CD4-positive, alpha-beta T cell (primary cell): Measurements from ENCODE around the gene SIDT1. TPM values are rescaled to one million over a fixed set of nuclear protein-coding genes. Genes with fewer than 3 reads are reported as not detected.

Source experiments
- ATAC-seq: fragments of 200-7000 bp; cut with Tn5 transposase; one replicate; pipeline ENCODE4 v1.10.0; 2022; ENCODE audit warnings: mild to moderate bottlenecking; ENCODE audit not compliant: poor library complexity
- CTCF ChIA-PET: fragments of 350-600 bp; sonication (Branson Sonifier 250); formaldehyde crosslinking; loops from one replicate; lab custom pipeline; 2021; ENCODE audit warnings: antibody characterized with exemption, inconsistent platforms; lab: Charles Lee
- POLR2A ChIA-PET: fragments of 350-600 bp; sonication (Branson Sonifier 250); formaldehyde crosslinking; loops from one replicate; lab custom pipeline; 2021; ENCODE audit warnings: antibody characterized with exemption, inconsistent platforms; lab: Charles Lee
- DNase-seq, 14 experiments: peaks; one replicate each; pipeline ENCODE4 v3.0.0-alpha.2; 2013 to 2020; ENCODE audit warnings: mixed read lengths in 2 of 14
- H3K27ac ChIP-seq, 2 donors: one replicate each; pipeline versions ENCODE4 v1.5.1 to v1.7.0; 2013; ENCODE audit warnings: low read length in 2 of 2, low read depth in 1 of 2, mild to moderate bottlenecking in 1 of 2
- H3K27me3 ChIP-seq, 2 experiments: 1 replicate in 1 of 2; 2 replicates in 1 of 2; pipeline versions ENCODE4 v1.6.1 to v1.7.0; 2013; ENCODE audit warnings: low read length in 2 of 2, control low read depth in 1 of 2, mild to moderate bottlenecking in 1 of 2, moderate library complexity in 1 of 2; ENCODE audit not compliant: insufficient read depth in 2 of 2, control insufficient read depth in 1 of 2
- H3K36me3 ChIP-seq: one replicate; pipeline ENCODE4 v1.6.1; 2013; ENCODE audit warnings: low read length, control low read depth; ENCODE audit not compliant: insufficient read depth
- H3K4me1 ChIP-seq: one replicate; pipeline ENCODE4 v1.6.1; 2013; ENCODE audit warnings: low read length, control low read depth; ENCODE audit not compliant: insufficient read depth
- H3K4me3 ChIP-seq: one replicate; pipeline ENCODE4 v1.5.1; 2013; ENCODE audit warnings: mild to moderate bottlenecking, low read length, moderate library complexity
- H3K9me3 ChIP-seq, 2 experiments: 1 replicate in 1 of 2; 2 replicates in 1 of 2; pipeline versions ENCODE4 v1.6.1 to v1.7.0; 2013; ENCODE audit warnings: low read length in 2 of 2, mild to moderate bottlenecking in 2 of 2, control low read depth in 1 of 2, moderate library complexity in 1 of 2; ENCODE audit not compliant: control insufficient read depth in 1 of 2, insufficient read depth in 1 of 2
- H3K27ac Mint-ChIP-seq: one replicate; pipeline ENCODE4 v1.8.0; 2020; ENCODE audit warnings: mixed read lengths
- H3K27me3 Mint-ChIP-seq: one replicate; pipeline ENCODE4 v1.8.0; 2021; ENCODE audit warnings: mixed read lengths
- H3K36me3 Mint-ChIP-seq: one replicate; pipeline ENCODE4 v1.8.0; 2021; ENCODE audit warnings: low read depth, mixed read lengths
- H3K4me1 Mint-ChIP-seq: one replicate; pipeline ENCODE4 v1.8.0; 2021; ENCODE audit warnings: low read depth, mixed read lengths
- H3K4me3 Mint-ChIP-seq: one replicate; pipeline ENCODE4 v1.8.0; 2020; ENCODE audit warnings: mild to moderate bottlenecking, mixed read lengths
- H3K9me3 Mint-ChIP-seq: one replicate; pipeline ENCODE4 v1.8.0; 2020; ENCODE audit warnings: mixed read lengths
- intact Hi-C, 2 experiments: fragments of 100-400 bp; cut with DNase I in 1 of 2; cut with micrococcal nuclease in 1 of 2; formaldehyde crosslinking; loops; one replicate each; pipeline versions ENCODE4 v1.15.1 to v1.9.0; 2023 to 2025; cut with DNase I, micrococcal nuclease
- total RNA-seq, 174 experiments: library from RNA in 2 of 174; stranded (reverse) in 2 of 174; gene quantifications; one replicate each; pipeline ENCODE4 v1.2.3 and lab custom pipeline; 2021 to 2026
- TF ChIP-seq, protein P1 (sequence below): fragments of 200-600 bp; IDR thresholded peaks from one replicate; pipeline ENCODE4 v1.8.0; 2022; ENCODE audit warnings: antibody characterized with exemption, mild to moderate bottlenecking

The SIDT1 gene
- total RNA-seq, 2 experiments from 2014 or later: 28.8 to 37.3 TPM

DNA sequence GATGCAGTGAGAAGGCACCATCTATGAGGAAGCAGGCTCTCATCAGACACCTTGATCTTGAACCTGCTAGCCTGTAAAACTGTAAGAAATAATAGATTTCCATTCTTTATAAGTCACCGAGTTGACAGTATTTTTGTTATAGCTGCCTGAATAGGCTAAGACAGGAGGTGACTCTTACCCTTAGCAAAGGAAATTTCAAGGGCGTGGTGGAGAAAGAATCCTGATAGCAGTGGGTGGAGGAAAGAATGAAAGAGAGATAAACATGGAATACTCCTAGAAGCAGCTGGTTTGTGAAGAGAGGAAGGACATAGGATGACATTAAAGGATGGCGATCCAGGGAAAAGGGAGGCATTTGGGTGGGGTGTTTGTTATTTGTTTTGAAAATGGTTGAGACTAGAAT lies 41.4 kb downstream of the SIDT1 start:
- Mint-ChIP-seq H3K27ac (peak overlapping the region; percentile 27), H3K9me3 (no peaks in the 10 kb centered on the region), H3K36me3 (peaks cover 64% of the 10 kb centered on the region), H3K4me3 (no peak overlapping the region), H3K27me3 (no peaks in the 10 kb centered on the region), H3K4me1 (peaks cover 5% of the 10 kb centered on the region)
- H3K4me1 ChIP-seq: no peaks in the 10 kb centered on the region
- H3K36me3 ChIP-seq: peaks cover 57% of the 10 kb centered on the region
- intact Hi-C loops: no loop called here
- no peak for ATAC-seq
- no peaks in the 10 kb centered on the region for H3K27me3 ChIP-seq
- ChIA-PET CTCF (interaction anchor here (0.9 kb wide), 1 partner anchor 80 kb away, joined by 4 read pairs; no protein-coding TSS in a partner anchor), POLR2A (no interaction called here)
- H3K27ac ChIP-seq: no peak overlapping the region
- DNase-seq: no peak
- no peaks in the 10 kb centered on the region for H3K9me3 ChIP-seq
- H3K4me3 ChIP-seq: no peak overlapping the region
- TF ChIP-seq, protein P1, sequence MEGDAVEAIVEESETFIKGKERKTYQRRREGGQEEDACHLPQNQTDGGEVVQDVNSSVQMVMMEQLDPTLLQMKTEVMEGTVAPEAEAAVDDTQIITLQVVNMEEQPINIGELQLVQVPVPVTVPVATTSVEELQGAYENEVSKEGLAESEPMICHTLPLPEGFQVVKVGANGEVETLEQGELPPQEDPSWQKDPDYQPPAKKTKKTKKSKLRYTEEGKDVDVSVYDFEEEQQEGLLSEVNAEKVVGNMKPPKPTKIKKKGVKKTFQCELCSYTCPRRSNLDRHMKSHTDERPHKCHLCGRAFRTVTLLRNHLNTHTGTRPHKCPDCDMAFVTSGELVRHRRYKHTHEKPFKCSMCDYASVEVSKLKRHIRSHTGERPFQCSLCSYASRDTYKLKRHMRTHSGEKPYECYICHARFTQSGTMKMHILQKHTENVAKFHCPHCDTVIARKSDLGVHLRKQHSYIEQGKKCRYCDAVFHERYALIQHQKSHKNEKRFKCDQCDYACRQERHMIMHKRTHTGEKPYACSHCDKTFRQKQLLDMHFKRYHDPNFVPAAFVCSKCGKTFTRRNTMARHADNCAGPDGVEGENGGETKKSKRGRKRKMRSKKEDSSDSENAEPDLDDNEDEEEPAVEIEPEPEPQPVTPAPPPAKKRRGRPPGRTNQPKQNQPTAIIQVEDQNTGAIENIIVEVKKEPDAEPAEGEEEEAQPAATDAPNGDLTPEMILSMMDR: no peak

DNA sequence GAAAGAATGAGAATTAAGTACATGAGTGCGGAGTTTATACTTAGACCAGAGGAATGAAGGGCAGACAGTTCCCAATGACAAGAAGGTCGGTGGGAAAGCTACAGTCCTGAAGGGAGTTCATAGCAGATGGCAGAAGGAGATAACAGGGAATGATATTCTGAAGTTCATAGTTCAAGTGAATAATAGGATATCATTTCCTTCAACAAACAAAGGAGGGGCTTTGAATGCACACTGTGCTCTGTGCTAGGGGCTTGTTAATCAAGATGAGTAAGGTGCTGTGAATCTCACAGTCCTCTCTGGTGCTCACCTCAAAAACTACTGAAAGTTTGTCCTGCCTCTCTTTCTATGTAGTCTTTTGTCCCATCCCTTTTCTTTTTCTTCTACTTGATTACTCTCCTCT lies 41.9 kb downstream of the SIDT1 start:
- H3K27ac Mint-ChIP-seq: peak overlapping the region; percentile 27
- no peak overlapping the region for H3K27ac ChIP-seq
- H3K36me3 Mint-ChIP-seq: peaks cover 64% of the 10 kb centered on the region
- no peaks in the 10 kb centered on the region for H3K4me1 ChIP-seq
- no peaks in the 10 kb centered on the region for H3K27me3 Mint-ChIP-seq
- H3K4me3 ChIP-seq: no peak overlapping the region
- no peak for DNase-seq
- peaks cover 53% of the 10 kb centered on the region for H3K36me3 ChIP-seq
- TF ChIP-seq, protein P1: no peak
- ATAC-seq: no peak
- H3K4me1 Mint-ChIP-seq: peaks cover 5% of the 10 kb centered on the region
- POLR2A ChIA-PET: no interaction called here
- no peaks in the 10 kb centered on the region for H3K27me3 ChIP-seq
- intact Hi-C loops: no loop called here
- no peaks in the 10 kb centered on the region for H3K9me3 ChIP-seq
- CTCF ChIA-PET: interaction anchor here (0.9 kb wide), 1 partner anchor 80 kb away, joined by 4 read pairs; no protein-coding TSS in a partner anchor
- H3K9me3 Mint-ChIP-seq: no peaks in the 10 kb centered on the region
- no peak overlapping the region for H3K4me3 Mint-ChIP-seq

DNA sequence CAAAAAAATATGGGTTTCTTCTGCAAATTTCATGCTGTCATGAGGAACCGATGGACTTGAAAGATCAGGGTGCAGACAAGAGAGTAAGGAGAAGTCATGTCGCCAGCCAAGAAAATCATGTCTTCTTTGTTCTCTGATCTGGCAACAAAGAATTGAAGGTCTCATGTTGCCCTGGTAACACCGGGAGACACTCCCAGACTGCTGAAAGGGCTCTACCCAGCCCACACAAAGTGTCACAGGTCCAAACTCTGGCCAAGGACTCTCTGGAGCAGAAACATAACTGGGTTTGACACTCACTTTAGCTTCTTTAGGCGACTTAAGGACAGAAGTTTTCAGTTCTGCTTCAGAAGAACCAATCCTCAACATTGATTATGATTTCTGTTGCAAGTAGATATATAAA lies 42.9 kb downstream of the SIDT1 start:
- ATAC-seq (no peak), DNase-seq (no peak)
- CTCF ChIA-PET: interaction anchor here (0.7 kb wide), 1 partner anchor 33 kb away, joined by 3 read pairs; no protein-coding TSS in a partner anchor
- no peak overlapping the region for H3K4me3 ChIP-seq
- no peak overlapping the region for H3K27ac ChIP-seq
- no peaks in the 10 kb centered on the region for H3K27me3 ChIP-seq
- no peaks in the 10 kb centered on the region for H3K9me3 ChIP-seq
- TF ChIP-seq, protein P1: no peak
- Mint-ChIP-seq H3K9me3 (no peaks in the 10 kb centered on the region), H3K4me3 (no peak overlapping the region), H3K27me3 (no peaks in the 10 kb centered on the region), H3K36me3 (peaks cover 67% of the 10 kb centered on the region), H3K27ac (peak overlapping the region; percentile 27), H3K4me1 (peaks cover 5% of the 10 kb centered on the region)
- intact Hi-C loops: loop anchor here (5.0 kb wide), 2 partner anchors 43 to 523 kb away; partner anchors contain the start of gene SIDT1 (in 1 of the 2)
- no peaks in the 10 kb centered on the region for H3K4me1 ChIP-seq
- H3K36me3 ChIP-seq: peaks cover 45% of the 10 kb centered on the region
- POLR2A ChIA-PET: interaction anchor here (0.6 kb wide), 1 partner anchor 1597 kb away, joined by 3 read pairs; no protein-coding TSS in a partner anchor
